ENCODE data around the gene IGFBP4.
A peak's percentile ranks its signal among the peaks of the same experiment; 100 is the strongest.

IGFBP4 gene

GRCh38 chr17:40471846-40472732, 28.8 kb downstream of the IGFBP4 start:
- no peak for DNase-seq (ENCODE audit: extremely low spot score)
- ChIA-PET POLR2A (interaction anchor here (0.7 to 2.2 kb wide), 2 partner anchors 55 to 110 kb away, joined by 3 to 7 read pairs; partner anchors contain the start of gene TOP2A), CTCF (no interaction called here)
- TF ChIP-seq L3MBTL2 (conservative IDR thresholded peaks at IDR 0.05) (no peak), PKNOX1 (IDR thresholded peaks at IDR 0.05) (0 out of 2 replicates have a peak, but pooled peaks have one; percentile 29)

DNA sequence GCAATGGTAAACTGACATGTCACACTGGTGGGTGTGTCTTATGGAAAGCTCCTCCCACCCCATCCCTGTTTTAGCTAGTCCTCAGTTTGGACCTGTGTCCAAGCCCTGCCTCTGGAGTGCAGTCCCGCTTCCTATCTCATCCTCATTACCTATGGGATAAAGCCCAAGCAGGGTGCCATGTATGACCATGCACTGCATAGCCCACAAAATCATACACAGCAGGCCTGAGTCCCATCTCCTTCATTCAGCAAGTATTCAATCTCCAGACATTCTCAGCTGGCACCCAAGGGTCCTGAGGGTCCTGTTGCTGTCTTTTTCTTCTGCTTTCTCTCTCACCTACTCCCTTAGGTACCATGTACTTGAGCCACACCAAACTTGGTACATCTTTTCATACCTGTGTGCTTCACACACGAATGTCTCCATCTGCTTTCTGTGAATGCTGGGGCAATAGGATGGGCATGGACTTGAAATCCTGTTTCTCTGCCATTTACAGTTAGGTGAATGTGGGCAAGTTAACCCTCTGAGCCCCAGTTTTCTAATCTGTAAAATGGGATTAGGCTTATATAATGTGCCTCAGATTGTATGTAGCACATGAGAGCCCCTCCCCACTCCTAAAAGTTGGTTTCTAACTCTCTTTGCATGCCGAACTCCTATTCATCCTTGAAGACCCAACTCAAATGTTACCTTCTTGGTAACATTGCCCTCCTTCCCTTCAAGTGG, 29.6 kb downstream of the IGFBP4 start:
- DNase-seq (ENCODE audit: extremely low spot score) = no peak
- TF ChIP-seq ELF4 (IDR thresholded peaks at IDR 0.05) = no peak
- TF ChIP-seq NFRKB (IDR thresholded peaks at IDR 0.05) = no peak
- no peak for TF ChIP-seq HDGF (IDR thresholded peaks at IDR 0.05; ENCODE audit: borderline replicate concordance)
- TF ChIP-seq FOXK2 (IDR thresholded peaks at IDR 0.05) = no peak
- no peak for TF ChIP-seq LEF1 (IDR thresholded peaks at IDR 0.05; ENCODE audit: borderline replicate concordance)
- no peak for TF ChIP-seq ZNF384 (IDR thresholded peaks at IDR 0.05)
- TF ChIP-seq SP1 (IDR thresholded peaks at IDR 0.05) = no peak
- no peak for TF ChIP-seq FOXM1 (IDR thresholded peaks at IDR 0.05; ENCODE audit: borderline replicate concordance)
- TF ChIP-seq TARDBP (IDR thresholded peaks at IDR 0.05) = no peak
- TF ChIP-seq FOXA1 (IDR thresholded peaks at IDR 0.05) = no peak
- no peak for TF ChIP-seq CTBP1 (IDR thresholded peaks at IDR 0.05; ENCODE audit: borderline replicate concordance)
- TF ChIP-seq PKNOX1 (IDR thresholded peaks at IDR 0.05) = no peak; the same call in 1 of the 2 replicates
- ChIA-PET CTCF (no interaction called here), POLR2A (interaction anchor here (0.7 to 2.2 kb wide), 2 partner anchors 55 to 109 kb away, joined by 3 to 7 read pairs; partner anchors contain the start of gene TOP2A)

GRCh38 chr17:40473573-40474365, 30.5 kb downstream of the IGFBP4 start:
- ChIA-PET CTCF (no interaction called here), POLR2A (no interaction called here)
- no peak for TF ChIP-seq FOXA1 (IDR thresholded peaks at IDR 0.05)
- TF ChIP-seq FOXK2 (IDR thresholded peaks at IDR 0.05) = no peak
- TF ChIP-seq LEF1 (IDR thresholded peaks at IDR 0.05; ENCODE audit: borderline replicate concordance) = no peak
- no peak for TF ChIP-seq ZNF384 (IDR thresholded peaks at IDR 0.05)
- TF ChIP-seq CTBP1 (IDR thresholded peaks at IDR 0.05; ENCODE audit: borderline replicate concordance) = no peak
- no peak for TF ChIP-seq NFRKB (IDR thresholded peaks at IDR 0.05)
- TF ChIP-seq BHLHE40 (IDR thresholded peaks at IDR 0.05; ENCODE audit: borderline replicate concordance) = no peak
- no peak for DNase-seq (ENCODE audit: extremely low spot score)

GRCh38 chr17:40474419-40475002, 31.3 kb downstream of the IGFBP4 start:
- TF ChIP-seq ARNT (IDR thresholded peaks at IDR 0.05) (no peak), TARDBP (IDR thresholded peaks at IDR 0.05) (no peak), ZNF384 (IDR thresholded peaks at IDR 0.05) (no peak), FOXM1 (IDR thresholded peaks at IDR 0.05; ENCODE audit: borderline replicate concordance) (no peak), SUZ12 (IDR thresholded peaks at IDR 0.05) (no peak)
- DNase-seq (ENCODE audit: extremely low spot score) = peak; percentile 15
- ChIA-PET POLR2A (no interaction called here), CTCF (interaction anchor here (0.9 kb wide), 1 partner anchor 85 kb away, joined by 4 read pairs; no protein-coding TSS in a partner anchor)

DNA sequence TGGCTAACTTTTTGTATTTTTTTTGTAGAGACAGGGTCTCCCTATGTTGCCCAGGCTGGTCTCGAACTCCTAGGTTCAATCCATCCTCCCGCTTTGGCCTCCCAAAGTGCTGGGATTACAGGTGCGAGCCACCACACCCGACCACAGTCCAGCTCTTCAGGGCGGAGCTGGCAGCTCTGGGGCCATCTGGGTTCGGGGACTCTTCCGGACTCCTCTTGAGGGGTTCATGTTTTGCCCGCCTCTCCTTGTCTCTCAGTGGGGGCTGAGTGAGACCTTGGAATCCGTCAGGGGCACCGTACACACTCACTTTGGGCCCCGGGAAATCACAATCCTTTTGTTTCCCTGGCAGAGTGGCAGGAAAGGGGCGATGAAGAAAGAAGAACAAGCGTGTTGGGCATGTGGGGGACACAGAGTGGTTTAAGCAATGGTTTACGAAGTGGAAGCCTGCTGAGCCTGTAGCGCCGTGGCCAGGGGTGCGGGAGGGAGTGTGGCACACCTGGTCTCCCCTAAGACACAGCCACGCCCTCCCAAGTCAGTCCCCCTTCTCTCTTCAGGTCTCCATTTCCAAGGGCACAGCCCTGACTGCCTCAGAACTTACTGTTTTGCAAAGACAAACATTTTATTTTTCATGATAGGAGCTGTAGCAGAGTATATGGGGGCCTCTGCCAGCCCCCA, 32.1 kb downstream of the IGFBP4 start:
- no peak for DNase-seq (ENCODE audit: extremely low spot score)
- POLR2A ChIA-PET = interaction anchor here (0.7 to 1.5 kb wide), 5 partner anchors 22 to 113 kb away, joined by 3 to 17 read pairs (median 4); partner anchors contain the start of gene TOP2A
- TF ChIP-seq ARNT (IDR thresholded peaks at IDR 0.05) = no peak
- no peak for TF ChIP-seq BHLHE40 (IDR thresholded peaks at IDR 0.05; ENCODE audit: borderline replicate concordance)
- TF ChIP-seq PKNOX1 (IDR thresholded peaks at IDR 0.05) = no peak
- TF ChIP-seq CTBP1 (IDR thresholded peaks at IDR 0.05; ENCODE audit: borderline replicate concordance) = no peak
- no peak for TF ChIP-seq L3MBTL2 (conservative IDR thresholded peaks at IDR 0.05)
- TF ChIP-seq ZNF384 (IDR thresholded peaks at IDR 0.05) = no peak
- no peak for TF ChIP-seq HDGF (IDR thresholded peaks at IDR 0.05; ENCODE audit: borderline replicate concordance)
- TF ChIP-seq NFRKB (IDR thresholded peaks at IDR 0.05) = no peak
- no peak for TF ChIP-seq FOXA1 (IDR thresholded peaks at IDR 0.05)
- TF ChIP-seq LEF1 (IDR thresholded peaks at IDR 0.05; ENCODE audit: borderline replicate concordance) = no peak
- CTCF ChIA-PET = interaction anchor here (0.6 to 2.6 kb wide), 33 partner anchors 10 to 1104 kb away, joined by 3 to 19 read pairs (median 4); partner anchors contain the start of gene IGFBP4

Data from HEK293T (cell line).